PFSK-1 (cell line): ENCODE results near the gene EIF5A.

Experiments used
- POLR2AphosphoS5 ChIP-seq: IDR thresholded peaks from 2 replicates; pipeline ENCODE4 v1.6.1; 2012; ENCODE audit warnings: low read depth, mild to moderate bottlenecking, control low read depth, low read length, moderate library complexity
- SIN3A ChIP-seq: IDR thresholded peaks from 2 replicates; pipeline ENCODE4 v1.6.1; 2012; ENCODE audit warnings: mild to moderate bottlenecking, low read length, moderate library complexity, borderline replicate concordance; ENCODE audit not compliant: insufficient read depth
- TAF1 ChIP-seq: IDR thresholded peaks from 2 replicates; pipeline ENCODE4 v1.6.1; 2012; ENCODE audit warnings: low read length, control low read depth, borderline replicate concordance; ENCODE audit not compliant: insufficient read depth

- TF ChIP-seq POLR2AphosphoS5 (no peak), TAF1 (no peak), SIN3A (no peak)
These were observed 17.0 kb downstream of the EIF5A start for GRCh38 chr17:7324438-7324779.
